Omental fat pad (tissue), 4 donors: Measurements from ENCODE around the gene SKIDA1. TPM values are rescaled to one million over a fixed set of nuclear protein-coding genes. Genes with fewer than 3 reads are reported as not detected.

ENCODE experiments used
- ATAC-seq: fragments of 150-250 bp; one replicate; pipeline ENCODE4 v1.9.1; 2016; ENCODE audit warnings: mild to moderate bottlenecking, moderate library complexity; ENCODE audit not compliant: low FRiP score
- DNase-seq: peaks from one replicate; pipeline ENCODE4 v3.0.0-alpha.2; 2019; ENCODE audit warnings: low spot score
- total RNA-seq, 4 donors: library from RNA; depleted of rRNA; stranded (reverse); fragments of >200 nt; gene quantifications; one replicate each; pipeline ENCODE4 v1.1.0, GENCODE V29; 2016
- TF ChIP-seq, protein P1 (sequence below), 3 donors: fragments of 450-650 bp; IDR thresholded peaks; one replicate each; pipeline ENCODE4 v1.5.1; 2016 to 2017; ENCODE audit warnings: antibody characterized with exemption in 3 of 3, mild to moderate bottlenecking in 3 of 3, moderate library complexity in 2 of 3

Gene SKIDA1
- total RNA-seq, 4 donors from 2014 or later, result 0.36 to 1.4 (median 0.77) TPM

DNA sequence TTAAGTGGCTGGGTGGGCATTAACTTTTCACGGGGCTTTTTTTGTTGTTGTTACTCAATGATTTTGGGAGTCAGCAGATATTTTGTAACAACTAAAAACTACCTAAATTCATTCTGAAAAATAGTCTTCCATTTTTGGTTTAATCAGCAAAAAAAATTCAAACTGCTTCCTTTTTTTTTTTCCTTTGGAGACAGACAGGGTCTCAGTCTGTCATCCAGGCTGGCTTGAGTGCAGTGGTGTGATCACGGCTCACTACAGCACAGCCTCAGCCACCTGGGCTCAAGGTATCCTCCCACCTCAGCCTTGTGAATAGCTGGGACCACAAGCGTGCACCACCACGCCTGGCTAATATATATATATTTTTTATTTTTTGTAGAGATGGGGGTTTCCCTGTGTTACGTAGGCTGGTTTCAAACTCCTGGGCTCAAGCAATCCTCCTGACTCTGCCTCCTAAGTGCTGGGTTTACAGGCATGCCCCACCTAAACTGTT, 36.5 kb downstream of the SKIDA1 start:
- TF ChIP-seq, protein P1, sequence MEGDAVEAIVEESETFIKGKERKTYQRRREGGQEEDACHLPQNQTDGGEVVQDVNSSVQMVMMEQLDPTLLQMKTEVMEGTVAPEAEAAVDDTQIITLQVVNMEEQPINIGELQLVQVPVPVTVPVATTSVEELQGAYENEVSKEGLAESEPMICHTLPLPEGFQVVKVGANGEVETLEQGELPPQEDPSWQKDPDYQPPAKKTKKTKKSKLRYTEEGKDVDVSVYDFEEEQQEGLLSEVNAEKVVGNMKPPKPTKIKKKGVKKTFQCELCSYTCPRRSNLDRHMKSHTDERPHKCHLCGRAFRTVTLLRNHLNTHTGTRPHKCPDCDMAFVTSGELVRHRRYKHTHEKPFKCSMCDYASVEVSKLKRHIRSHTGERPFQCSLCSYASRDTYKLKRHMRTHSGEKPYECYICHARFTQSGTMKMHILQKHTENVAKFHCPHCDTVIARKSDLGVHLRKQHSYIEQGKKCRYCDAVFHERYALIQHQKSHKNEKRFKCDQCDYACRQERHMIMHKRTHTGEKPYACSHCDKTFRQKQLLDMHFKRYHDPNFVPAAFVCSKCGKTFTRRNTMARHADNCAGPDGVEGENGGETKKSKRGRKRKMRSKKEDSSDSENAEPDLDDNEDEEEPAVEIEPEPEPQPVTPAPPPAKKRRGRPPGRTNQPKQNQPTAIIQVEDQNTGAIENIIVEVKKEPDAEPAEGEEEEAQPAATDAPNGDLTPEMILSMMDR (IDR thresholded peaks at IDR 0.05), result no peak
- DNase-seq, result no peak
- no peak for ATAC-seq

- TF ChIP-seq, protein P1 (IDR thresholded peaks at IDR 0.05), result no peak
- ATAC-seq (no peak), DNase-seq (no peak)
Observed at GRCh38 chr10:21488246-21488956, 37.1 kb downstream of the SKIDA1 start.

DNA sequence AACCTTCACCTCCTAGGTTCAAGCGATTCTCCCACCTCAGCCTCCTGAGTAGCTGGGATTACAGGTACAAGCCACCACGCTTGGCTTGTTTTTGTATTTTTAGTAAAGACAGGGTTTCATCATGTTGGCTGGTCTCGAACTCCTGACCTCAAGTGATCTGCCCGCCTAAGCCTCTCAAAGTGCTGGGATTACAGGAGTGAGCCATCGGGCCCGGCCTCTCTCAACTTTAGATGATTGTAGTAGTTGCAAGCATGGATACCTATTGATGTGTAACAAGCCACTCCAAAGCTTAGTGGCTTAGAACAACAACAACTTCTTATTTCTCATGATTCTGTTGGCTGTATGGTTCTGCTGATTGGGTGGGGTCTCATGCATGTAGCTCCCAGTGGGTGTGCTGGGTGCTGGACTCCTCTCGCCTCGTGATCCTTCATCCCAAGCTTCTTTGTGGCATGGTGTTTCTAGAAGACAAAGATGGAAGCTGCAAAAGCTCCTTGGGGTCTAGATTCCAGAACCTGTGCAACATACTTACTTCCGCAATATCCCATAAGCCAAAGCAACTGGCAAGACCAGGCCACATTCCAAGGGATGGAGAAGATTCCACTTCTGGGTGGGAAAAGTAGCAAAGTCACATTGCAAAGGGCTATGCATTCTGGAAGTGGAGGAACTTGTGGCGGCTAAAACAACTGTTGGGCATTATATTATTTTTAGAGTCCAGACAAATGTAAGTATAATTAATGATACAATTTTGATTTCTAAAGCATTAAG, 37.9 kb downstream of the SKIDA1 start:
- TF ChIP-seq, protein P1 (IDR thresholded peaks at IDR 0.05), result no peak
- no peak for ATAC-seq
- DNase-seq, result no peak

GRCh38 chr10:21482821-21483220, 42.7 kb downstream of the SKIDA1 start:
- DNase-seq (no peak), ATAC-seq (no peak)
- TF ChIP-seq, protein P1 (IDR thresholded peaks at IDR 0.05), result no peak

DNA sequence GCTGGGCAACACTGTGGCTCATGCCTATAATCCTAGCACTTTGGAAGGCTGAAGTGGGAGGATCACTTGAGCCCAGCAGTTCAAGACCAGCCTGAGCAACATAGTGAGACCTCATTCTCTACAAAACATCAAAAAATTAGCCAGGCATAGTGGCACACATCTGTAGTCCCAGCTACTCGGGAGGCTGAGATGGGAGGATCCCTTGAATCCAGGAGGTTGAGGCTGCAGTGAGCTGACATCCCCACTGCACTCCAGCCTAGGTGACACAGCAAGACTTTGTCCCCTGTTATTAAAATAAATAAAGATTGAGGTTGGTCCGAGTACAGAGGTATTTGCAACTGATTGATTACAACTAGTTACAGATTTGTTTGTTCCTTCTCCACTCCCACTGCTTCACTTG, 44.1 kb downstream of the SKIDA1 start:
- no peak for DNase-seq

DNA sequence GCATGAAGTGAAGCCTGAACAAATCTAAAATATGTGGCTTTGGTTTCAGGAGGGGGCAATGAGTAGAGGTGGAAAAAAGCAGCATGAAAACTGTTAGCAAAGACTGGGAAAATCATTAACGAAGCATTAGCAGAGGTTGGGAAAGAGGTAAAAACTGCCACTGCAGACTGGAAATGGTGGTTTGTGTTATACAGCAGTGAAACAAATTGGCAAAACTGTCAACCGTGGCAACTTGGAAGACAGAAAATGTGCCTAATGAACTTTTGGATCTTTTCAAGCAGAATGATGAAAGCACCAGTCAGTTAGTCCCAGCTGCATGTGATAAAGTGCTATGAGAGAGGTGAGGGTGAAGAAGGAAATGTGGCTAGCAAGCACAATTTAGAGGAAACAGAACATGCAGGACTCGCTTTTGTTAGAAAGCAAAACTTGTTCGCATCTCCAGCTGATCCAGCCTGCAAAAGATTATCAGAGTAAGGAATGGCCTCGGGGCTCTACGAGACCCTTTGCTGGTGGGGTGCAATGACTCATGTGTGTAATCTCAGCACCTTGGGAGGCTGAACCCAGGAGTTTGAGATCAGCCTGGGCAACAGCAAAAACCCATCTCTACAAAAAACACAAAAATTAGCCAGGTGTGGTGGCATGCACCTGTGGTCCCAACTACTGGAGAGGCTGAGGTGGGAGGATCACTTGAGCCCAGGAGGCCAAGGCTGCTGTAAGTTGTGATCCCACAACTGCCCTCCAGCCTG, 45.7 kb downstream of the SKIDA1 start:
- ATAC-seq (no peak), DNase-seq (no peak)
- TF ChIP-seq, protein P1 (IDR thresholded peaks at IDR 0.05), result no peak

More for the DNA sequence above, 44.1 kb downstream of the SKIDA1 start:
- ATAC-seq, result no peak
- TF ChIP-seq, protein P1 (IDR thresholded peaks at IDR 0.05), result no peak
